SH-SY5Y (cell line): ENCODE results near the gene NAGLU.

ENCODE experiments used
- GATA2 ChIP-seq: IDR thresholded peaks from 2 replicates; pipeline ENCODE4 v1.6.1; 2011; ENCODE audit warnings: mild to moderate bottlenecking, low read depth, low read length
- GATA3 ChIP-seq: IDR thresholded peaks from 2 replicates; pipeline ENCODE4 v1.6.1; 2011; ENCODE audit warnings: low read depth, mild to moderate bottlenecking, low read length, moderate library complexity

DNA sequence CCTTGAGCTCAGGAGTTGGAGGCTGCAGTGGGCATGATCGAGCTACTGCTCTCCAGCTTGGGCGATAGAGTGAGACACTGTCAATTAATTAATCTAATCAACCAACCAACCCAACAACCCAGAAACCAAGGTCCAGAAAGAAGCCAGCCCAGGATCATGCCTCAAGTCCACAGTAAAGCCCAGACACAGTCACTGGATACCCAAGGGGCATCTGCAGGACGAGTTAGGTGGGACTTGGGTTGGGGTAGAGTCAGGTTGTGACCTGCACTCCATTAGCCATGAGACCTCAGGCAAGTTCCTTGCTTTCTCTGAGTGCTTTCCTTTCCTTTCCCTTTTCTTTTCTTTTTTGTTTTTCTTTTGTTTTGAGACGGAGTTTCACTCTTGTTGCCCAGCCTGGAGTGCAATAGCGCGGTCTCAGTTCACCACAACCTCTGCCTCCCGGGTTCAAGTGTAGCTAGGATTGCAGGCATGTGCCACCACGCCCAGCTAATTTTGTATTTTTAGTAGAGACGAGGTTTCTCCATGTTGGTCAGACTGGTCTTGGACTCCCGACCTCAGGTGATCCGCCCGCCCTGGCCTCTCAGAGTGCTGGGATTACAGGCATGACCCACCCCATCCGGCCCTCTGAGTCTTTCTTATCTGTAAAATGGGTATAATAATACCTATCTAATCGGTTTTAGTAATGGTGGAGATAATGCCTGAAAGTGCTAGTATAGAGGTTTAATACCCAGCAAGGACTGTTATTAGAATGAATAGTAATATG lies 13.1 kb downstream of the NAGLU start:
- TF ChIP-seq GATA2: no peak
- TF ChIP-seq GATA3: no peak
